Mesangial cell (primary cell): ENCODE results near the gene LRPAP1. TPM values are rescaled to one million over a fixed set of nuclear protein-coding genes. Genes with fewer than 3 reads are reported as not detected.

ENCODE experiments used
- total RNA-seq: library from RNA; depleted of rRNA; stranded (reverse); fragments of >200 nt; gene quantifications from 2 replicates; pipeline ENCODE4 v1.2.3, GENCODE V29; 2015

LRPAP1 gene, protein sequence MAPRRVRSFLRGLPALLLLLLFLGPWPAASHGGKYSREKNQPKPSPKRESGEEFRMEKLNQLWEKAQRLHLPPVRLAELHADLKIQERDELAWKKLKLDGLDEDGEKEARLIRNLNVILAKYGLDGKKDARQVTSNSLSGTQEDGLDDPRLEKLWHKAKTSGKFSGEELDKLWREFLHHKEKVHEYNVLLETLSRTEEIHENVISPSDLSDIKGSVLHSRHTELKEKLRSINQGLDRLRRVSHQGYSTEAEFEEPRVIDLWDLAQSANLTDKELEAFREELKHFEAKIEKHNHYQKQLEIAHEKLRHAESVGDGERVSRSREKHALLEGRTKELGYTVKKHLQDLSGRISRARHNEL
- total RNA-seq, result 82.3 and 104 TPM in 2 replicates

GRCh38 chr4:3531879-3532750, at the start of gene LRPAP1:
Gene LRPAP1, minus strand, starts transcription at chr4:3532422. Its CDS starts 10 bp downstream, at chr4:3532412.

GRCh38 chr4:3462790-3463415, 69.3 kb downstream of the LRPAP1 start, which contains the start of gene DOK7:
Gene DOK7, plus strand, starts transcription at chr4:3463306. Its CDS starts 70 bp downstream, at chr4:3463376.

Other genes starting within 250 kb of the LRPAP1 start
- 14.3 and 15.6 TPM in 2 replicates for gene RGS12, start 239.4 kb downstream of the LRPAP1 start, total RNA-seq
- gene HGFAC, start 90.5 kb downstream of the LRPAP1 start, total RNA-seq, result not detected in 2 replicates
- 1.5 and 8.6 TPM in 2 replicates for gene DOK7, start 69.1 kb downstream of the LRPAP1 start, total RNA-seq
- 0.13 TPM in 1 of 2 replicates, not detected in the other for gene ADRA2C, start 234.0 kb upstream of the LRPAP1 start, total RNA-seq